Measurements from ENCODE around the gene SNX32. TPM values are rescaled to one million over a fixed set of nuclear protein-coding genes. Genes with fewer than 3 reads are reported as not detected.

SNX32 gene
- polyA plus RNA-seq, 1 donor (not counting 4 experiments of a cell fraction or from before 2014, with no cell fraction given), result 0.12 TPM

DNA sequence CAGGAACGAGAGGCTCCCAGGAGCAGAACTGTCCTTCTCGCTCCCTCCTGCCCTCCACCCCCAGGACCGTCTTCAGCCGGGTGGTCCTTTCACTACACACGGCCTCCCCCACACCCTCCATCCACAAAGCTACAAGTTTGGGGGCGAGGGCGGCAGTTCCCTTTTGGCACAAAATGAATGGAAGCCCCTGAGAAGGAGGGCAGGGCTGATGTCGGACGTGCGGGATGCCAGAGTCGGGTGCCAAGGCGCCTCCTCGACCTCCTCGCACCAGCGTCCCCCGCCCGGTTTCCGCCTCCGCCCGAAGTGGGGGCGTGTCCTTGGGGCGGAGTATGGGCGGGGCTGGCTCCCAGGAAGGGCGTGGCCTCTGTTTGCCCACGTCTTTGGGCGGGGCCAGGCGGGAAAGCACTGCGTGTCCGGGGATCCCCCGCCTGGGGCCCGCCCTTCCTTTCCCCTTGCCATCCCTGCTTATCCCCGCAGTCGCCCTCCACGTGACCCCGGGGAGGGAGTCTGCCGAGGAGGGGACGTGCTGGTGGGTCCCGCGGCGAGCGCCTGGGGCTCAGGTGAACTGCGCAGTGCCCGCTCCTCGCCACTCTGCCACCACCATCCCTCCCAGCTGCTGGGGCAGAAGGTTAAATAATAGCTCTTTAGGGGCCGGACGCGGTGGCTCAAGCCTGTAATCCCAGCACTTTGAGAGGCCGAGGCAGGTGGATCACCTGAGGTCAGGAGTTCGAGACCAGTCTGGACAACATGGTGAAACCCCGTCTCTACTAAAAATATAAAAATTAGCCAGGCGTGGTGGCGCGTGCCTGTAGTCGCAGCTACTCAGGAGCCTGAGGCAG, 39.8 kb downstream of the SNX32 start:
- Histone ChIP-seq H3K9me1 (ENCODE audit: control insufficient read depth, extremely low read depth, insufficient read depth, low read length) (no peaks in the 10 kb centered on the region), H3K9ac (ENCODE audit: control insufficient read depth, extremely low read depth, insufficient read depth, low read length) (peak overlapping the region; percentile 72), H3K9me3 (ENCODE audit: control insufficient read depth, low read depth, low read length) (no peaks in the 10 kb centered on the region), H2AFZ (ENCODE audit: control insufficient read depth, low read length) (peak overlapping the region; percentile 84), H3K4me1 (ENCODE audit: control insufficient read depth, extremely low read depth, insufficient read depth, low read length) (no peaks in the 10 kb centered on the region), H3K4me2 (ENCODE audit: control insufficient read depth, extremely low read depth, insufficient read depth, low read depth, low read length) (peak overlapping the region; percentile 89), H3K27me3 (ENCODE audit: control insufficient read depth, extremely low read depth, insufficient read depth, low read length) (no peaks in the 10 kb centered on the region), H3K4me3 (ENCODE audit: control insufficient read depth in 2 of 3, extremely low read depth in 1 of 3, insufficient read depth in 2 of 3, low read depth in 1 of 3, low read length in 3 of 3) (peak overlapping the region; percentile 46 to 66 (median 66)), H4K20me1 (ENCODE audit: control insufficient read depth, extremely low read depth, insufficient read depth, low read length) (no peaks in the 10 kb centered on the region), H3K27ac (ENCODE audit: control insufficient read depth, insufficient read depth, low read length) (peak overlapping the region; percentile 36), H3K79me2 (ENCODE audit: control insufficient read depth, insufficient read depth, low read length) (no peaks in the 10 kb centered on the region), H3K36me3 (ENCODE audit: control insufficient read depth in 2 of 2, extremely low read depth in 1 of 2, insufficient read depth in 2 of 2, low read length in 2 of 2) (no peaks in the 10 kb centered on the region)
- TF ChIP-seq EZH2 (IDR thresholded peaks at IDR 0.05; ENCODE audit: low read length), result no peak
- TF ChIP-seq, protein P1, sequence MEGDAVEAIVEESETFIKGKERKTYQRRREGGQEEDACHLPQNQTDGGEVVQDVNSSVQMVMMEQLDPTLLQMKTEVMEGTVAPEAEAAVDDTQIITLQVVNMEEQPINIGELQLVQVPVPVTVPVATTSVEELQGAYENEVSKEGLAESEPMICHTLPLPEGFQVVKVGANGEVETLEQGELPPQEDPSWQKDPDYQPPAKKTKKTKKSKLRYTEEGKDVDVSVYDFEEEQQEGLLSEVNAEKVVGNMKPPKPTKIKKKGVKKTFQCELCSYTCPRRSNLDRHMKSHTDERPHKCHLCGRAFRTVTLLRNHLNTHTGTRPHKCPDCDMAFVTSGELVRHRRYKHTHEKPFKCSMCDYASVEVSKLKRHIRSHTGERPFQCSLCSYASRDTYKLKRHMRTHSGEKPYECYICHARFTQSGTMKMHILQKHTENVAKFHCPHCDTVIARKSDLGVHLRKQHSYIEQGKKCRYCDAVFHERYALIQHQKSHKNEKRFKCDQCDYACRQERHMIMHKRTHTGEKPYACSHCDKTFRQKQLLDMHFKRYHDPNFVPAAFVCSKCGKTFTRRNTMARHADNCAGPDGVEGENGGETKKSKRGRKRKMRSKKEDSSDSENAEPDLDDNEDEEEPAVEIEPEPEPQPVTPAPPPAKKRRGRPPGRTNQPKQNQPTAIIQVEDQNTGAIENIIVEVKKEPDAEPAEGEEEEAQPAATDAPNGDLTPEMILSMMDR (optimal IDR thresholded peaks at IDR 0.05 in 1 of 3, IDR thresholded peaks at IDR 0.05 in 1 of 3, conservative IDR thresholded peaks at IDR 0.05 in 1 of 3; ENCODE audit: extremely low read depth in 1 of 3, insufficient read depth in 2 of 3, low read length in 3 of 3), result no peak
- DNase-seq (ENCODE audit: low read depth, low spot score) (no peak), FAIRE-seq (no peak)
- dilution Hi-C loops (cut with MboI; ENCODE audit: extremely low pct_ligation_motif_present, low sequenced_read_pairs), result no loop called here

DNA sequence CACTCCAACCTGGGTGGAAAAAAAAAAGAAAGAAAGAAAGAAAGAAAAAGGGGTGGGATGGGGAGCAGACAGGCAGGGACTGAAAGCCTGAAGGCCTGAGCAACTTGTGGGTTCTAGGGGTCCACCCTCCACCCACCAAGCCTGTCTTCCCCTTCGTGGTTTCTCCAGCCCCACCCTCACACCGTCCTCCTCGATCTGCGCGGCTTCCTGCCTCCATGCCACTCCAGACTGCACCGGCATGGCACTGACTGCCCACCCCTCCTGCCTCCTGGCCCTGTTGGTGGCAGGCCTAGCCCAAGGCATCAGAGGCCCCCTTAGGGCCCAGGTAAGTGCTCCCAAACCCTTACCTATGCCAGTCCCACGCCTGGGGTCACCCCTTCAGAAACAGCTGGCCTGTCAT, 45.9 kb downstream of the SNX32 start, which contains the start of gene CTSW:
Gene CTSW, plus strand, starts transcription at position 221 of the 400 bp plus-strand sequence. Its CDS starts 18 bp downstream, at position 239.
- Histone ChIP-seq H3K4me1 (ENCODE audit: control insufficient read depth, extremely low read depth, insufficient read depth, low read length) (no peaks in the 10 kb centered on the region), H3K4me2 (ENCODE audit: control insufficient read depth, extremely low read depth, insufficient read depth, low read depth, low read length) (no peak within 1 kb of the TSS), H4K20me1 (ENCODE audit: control insufficient read depth, extremely low read depth, insufficient read depth, low read length) (no peaks in the 10 kb centered on the region), H3K79me2 (ENCODE audit: control insufficient read depth, insufficient read depth, low read length) (no peaks in the 10 kb centered on the region), H3K27ac (ENCODE audit: control insufficient read depth, insufficient read depth, low read length) (no peak within 1 kb of the TSS), H2AFZ (ENCODE audit: control insufficient read depth, low read length) (no peak within 1 kb of the TSS), H3K9me3 (ENCODE audit: control insufficient read depth, low read depth, low read length) (no peaks in the 10 kb centered on the region), H3K36me3 (ENCODE audit: control insufficient read depth in 2 of 2, extremely low read depth in 1 of 2, insufficient read depth in 2 of 2, low read length in 2 of 2) (peaks cover 14 to 25% of the 10 kb centered on the region in 2 experiments), H3K4me3 (ENCODE audit: control insufficient read depth in 2 of 3, extremely low read depth in 1 of 3, insufficient read depth in 2 of 3, low read depth in 1 of 3, low read length in 3 of 3) (no peak within 1 kb of the TSS), H3K9ac (ENCODE audit: control insufficient read depth, extremely low read depth, insufficient read depth, low read length) (no peak within 1 kb of the TSS), H3K9me1 (ENCODE audit: control insufficient read depth, extremely low read depth, insufficient read depth, low read length) (no peaks in the 10 kb centered on the region), H3K27me3 (ENCODE audit: control insufficient read depth, extremely low read depth, insufficient read depth, low read length) (no peaks in the 10 kb centered on the region)
- FAIRE-seq (no peak), DNase-seq (ENCODE audit: low read depth, low spot score) (no peak)
- dilution Hi-C loops (cut with MboI; ENCODE audit: extremely low pct_ligation_motif_present, low sequenced_read_pairs), result no loop called here
- TF ChIP-seq EZH2 (IDR thresholded peaks at IDR 0.05; ENCODE audit: low read length), result no peak
- TF ChIP-seq, protein P1 (optimal IDR thresholded peaks at IDR 0.05 in 1 of 3, IDR thresholded peaks at IDR 0.05 in 1 of 3, conservative IDR thresholded peaks at IDR 0.05 in 1 of 3; ENCODE audit: extremely low read depth in 1 of 3, insufficient read depth in 2 of 3, low read length in 3 of 3), result no peak

Measured in keratinocyte (primary cell).